ENCODE measurements around the gene ETS1.

The ETS1 gene

DNA sequence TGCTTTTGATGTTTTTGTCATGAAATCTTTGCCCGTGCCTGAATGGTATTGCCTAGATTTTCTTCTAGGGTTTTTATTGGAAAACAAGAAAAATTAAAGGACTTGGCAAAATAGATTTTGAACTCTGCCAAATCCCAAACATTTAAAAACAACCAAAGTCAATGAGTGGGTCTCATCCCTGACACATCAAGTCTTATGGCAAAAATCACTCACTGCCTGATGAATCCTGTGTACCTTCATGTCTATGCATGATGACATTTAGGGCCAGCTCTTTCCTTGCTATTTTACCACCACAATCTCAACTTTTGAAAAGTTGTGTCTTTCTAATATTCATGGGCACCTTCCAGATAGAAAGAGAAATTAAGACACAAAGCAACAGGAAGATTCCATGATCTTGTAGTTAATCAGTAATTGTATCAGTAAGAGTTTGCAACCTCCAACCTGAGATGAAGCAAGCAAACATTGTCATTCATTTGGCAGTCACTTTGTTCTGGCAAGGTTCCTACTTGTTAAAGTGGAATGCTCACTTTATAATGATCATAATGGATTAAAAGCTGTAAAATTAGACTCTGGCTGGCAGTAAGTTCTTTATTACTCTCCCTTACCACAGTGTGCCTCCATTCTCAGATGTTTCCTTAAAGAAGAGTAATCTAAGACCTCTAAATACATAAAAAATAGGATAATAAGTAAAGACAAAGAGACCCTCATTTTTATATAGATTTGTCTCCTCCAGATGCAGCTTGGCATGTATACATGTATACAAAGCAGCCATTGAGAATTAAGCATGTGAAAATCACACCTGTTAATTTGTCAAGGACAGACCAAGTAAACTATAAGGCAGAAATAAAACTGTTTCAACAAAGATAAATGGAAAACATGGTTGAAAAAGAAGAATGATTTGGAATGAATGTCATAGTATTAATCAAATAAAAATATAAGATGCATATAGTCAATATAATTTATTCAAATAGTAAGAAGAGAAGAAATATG is 51.6 kb downstream of the ETS1 start:
- H3K4me3 ChIP-seq (replicated peaks; ENCODE audit: low read depth, low read length): no peak overlapping the region
- DNase-seq (ENCODE audit: extremely low read depth, low read depth): no peak
- TF ChIP-seq, protein P1, sequence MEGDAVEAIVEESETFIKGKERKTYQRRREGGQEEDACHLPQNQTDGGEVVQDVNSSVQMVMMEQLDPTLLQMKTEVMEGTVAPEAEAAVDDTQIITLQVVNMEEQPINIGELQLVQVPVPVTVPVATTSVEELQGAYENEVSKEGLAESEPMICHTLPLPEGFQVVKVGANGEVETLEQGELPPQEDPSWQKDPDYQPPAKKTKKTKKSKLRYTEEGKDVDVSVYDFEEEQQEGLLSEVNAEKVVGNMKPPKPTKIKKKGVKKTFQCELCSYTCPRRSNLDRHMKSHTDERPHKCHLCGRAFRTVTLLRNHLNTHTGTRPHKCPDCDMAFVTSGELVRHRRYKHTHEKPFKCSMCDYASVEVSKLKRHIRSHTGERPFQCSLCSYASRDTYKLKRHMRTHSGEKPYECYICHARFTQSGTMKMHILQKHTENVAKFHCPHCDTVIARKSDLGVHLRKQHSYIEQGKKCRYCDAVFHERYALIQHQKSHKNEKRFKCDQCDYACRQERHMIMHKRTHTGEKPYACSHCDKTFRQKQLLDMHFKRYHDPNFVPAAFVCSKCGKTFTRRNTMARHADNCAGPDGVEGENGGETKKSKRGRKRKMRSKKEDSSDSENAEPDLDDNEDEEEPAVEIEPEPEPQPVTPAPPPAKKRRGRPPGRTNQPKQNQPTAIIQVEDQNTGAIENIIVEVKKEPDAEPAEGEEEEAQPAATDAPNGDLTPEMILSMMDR (IDR thresholded peaks at IDR 0.05; ENCODE audit: low read depth, low read length, missing control alignments): no peak

DNA sequence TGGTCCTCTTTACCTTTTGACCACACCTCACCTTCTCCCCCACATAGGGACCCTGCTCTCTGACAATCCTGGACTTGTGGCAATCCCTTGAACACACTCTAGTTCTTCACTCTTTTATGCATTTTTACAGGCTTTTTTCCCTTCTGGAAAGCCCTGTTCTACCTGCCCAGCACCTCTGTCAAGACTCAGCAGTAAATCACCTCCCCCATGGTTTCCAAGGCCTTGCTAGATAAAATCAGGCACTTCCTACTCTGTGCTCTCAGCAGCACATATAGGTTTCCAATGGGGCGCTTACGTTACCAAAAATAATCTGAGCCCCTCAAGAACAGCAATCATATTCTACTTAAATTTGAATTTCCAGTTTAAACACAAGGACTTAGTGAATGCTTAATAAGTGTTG is 53.9 kb downstream of the ETS1 start:
- no peak overlapping the region for H3K4me3 ChIP-seq (replicated peaks; ENCODE audit: low read depth, low read length)

DNA sequence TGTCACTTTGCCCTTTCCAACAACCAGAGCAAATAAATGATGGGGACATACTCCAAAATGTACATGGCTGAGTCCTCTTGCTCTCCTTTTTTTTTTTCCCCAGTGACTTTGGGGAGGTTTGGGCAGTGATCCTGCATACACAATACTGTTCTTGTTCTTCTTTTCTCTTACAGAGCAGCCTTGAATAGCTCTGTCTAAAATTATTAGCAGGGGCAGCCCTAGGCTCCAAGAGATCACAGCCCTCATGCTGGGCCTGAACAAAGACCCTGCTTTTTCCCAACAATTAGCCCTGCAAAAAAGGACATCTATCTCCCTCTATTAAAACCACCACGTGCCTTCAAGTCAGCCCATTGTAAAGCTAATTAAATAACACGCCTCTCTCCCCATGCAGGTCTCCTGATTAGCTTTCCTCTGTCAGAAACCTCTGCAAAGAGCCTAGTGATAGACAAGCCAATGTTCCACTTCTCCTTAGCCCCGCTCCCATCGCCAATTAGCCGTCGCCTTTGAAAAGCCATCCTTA is 54.7 kb downstream of the ETS1 start:
- no peak overlapping the region for H3K4me3 ChIP-seq (replicated peaks; ENCODE audit: low read depth, low read length)
- DNase-seq (ENCODE audit: extremely low read depth, low read depth): no peak
- TF ChIP-seq, protein P1 (IDR thresholded peaks at IDR 0.05; ENCODE audit: low read depth, low read length, missing control alignments): no peak

More for the DNA sequence above, 53.9 kb downstream of the ETS1 start:
- TF ChIP-seq, protein P1 (IDR thresholded peaks at IDR 0.05; ENCODE audit: low read depth, low read length, missing control alignments): no peak
- DNase-seq (ENCODE audit: extremely low read depth, low read depth): no peak

DNA sequence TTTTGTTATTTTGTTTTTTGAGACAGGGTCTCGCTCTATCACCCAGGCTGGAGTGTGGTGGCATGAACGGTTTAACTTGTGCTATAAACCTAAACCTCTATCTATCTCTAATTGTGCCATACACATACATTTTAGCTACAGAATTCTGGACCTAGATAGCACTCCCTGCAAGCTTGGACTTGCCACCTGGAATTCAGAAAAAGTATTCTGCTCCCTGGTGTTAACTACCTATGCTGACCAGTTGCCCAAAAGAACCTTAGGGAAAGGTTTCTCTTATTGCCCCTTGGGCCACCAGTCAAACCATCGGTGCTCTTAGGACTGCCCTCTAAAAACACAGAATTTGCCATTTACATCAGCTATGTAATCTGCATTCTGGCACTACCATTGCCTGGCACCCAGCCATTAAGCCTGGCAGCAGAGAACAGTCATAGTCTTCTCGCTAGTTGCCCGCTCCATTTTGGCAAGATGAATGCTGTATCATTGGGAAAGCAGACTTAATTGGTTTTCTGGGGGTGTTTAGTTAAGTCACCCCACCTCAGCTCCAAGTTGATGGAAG is 55.3 kb downstream of the ETS1 start:
- TF ChIP-seq, protein P1 (IDR thresholded peaks at IDR 0.05; ENCODE audit: low read depth, low read length, missing control alignments): no peak

DNA sequence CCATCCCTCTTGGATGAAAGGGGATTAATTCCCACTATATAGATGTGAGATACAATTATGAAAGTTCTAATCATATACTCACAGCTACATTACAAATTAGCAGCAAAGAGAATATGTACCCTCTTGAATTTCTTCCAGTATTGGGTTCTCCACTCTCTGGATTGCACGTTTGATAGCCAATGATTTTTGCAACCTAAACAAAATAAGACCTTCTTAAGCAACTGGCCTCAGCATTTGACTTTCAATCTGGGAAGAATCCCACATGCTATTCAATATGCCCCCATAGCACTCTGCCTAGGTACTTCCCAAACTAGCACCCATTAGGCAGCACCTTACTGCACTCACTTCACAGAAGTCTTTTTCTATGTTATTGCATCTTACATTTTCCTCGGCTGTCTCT is 55.8 kb downstream of the ETS1 start:
- TF ChIP-seq, protein P1 (IDR thresholded peaks at IDR 0.05; ENCODE audit: low read depth, low read length, missing control alignments): no peak
- no peak for DNase-seq (ENCODE audit: extremely low read depth, low read depth)
- H3K4me3 ChIP-seq (replicated peaks; ENCODE audit: low read depth, low read length): no peak overlapping the region

More for the DNA sequence above, 55.3 kb downstream of the ETS1 start:
- H3K4me3 ChIP-seq (replicated peaks; ENCODE audit: low read depth, low read length): no peak overlapping the region
- DNase-seq (ENCODE audit: extremely low read depth, low read depth): no peak

DNA sequence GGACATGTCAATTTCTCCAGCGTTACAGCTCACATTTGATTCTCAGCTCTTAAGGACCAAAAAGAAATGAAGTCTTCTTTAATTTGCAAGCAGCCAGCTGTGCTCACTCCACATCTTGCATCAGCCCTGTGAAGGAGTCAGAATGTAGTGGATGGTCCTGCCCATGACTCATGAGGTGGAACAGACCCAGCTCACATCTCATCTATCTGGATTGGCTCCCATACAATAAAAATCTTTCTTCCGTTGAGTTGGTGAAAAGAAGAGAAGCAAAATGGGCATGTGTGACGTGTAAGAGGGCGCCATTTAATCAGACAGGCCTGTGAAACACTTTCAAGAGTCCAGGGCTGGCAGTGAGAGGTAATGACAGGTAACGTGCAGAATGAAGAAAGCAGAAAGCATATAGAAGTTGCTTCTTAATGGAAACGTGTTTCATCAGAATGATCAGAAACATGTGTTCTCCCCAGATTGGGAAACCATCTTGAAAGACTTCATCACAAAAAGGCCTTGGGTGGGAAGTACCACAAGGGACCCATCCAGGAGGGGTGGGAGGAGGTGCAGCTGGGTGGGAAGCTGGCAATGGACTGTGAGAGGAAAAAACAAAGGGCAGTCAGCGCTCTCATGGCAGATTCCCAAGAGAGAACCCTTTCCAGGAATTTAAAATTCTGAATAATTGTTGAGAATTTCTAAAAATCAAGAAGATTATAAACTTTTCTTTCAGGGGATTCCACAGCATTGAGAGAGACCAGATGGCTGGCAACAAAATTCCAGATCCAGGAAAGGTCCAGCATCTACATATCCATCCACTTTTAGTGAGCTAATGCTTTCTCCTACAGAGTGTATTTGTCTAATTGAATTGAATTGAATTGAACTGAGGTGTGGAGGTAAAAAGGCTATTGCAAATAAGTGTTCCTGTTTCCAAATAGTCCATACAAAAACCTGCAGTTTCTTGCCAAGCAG is 57.0 kb downstream of the ETS1 start:
- DNase-seq (ENCODE audit: extremely low read depth, low read depth): peak; percentile 92
- no peak overlapping the region for H3K4me3 ChIP-seq (replicated peaks; ENCODE audit: low read depth, low read length)
- TF ChIP-seq, protein P1 (IDR thresholded peaks at IDR 0.05; ENCODE audit: low read depth, low read length, missing control alignments): no peak

Data from HFF-Myc (cell line).